DMS 273 (cell line): ENCODE measurements around the gene FFAR3.
"Not testable (repeated sequence)": the region's sequence is repeated elsewhere in the genome, so short reads cannot be mapped to it uniquely, and the experiment has no call there.

ENCODE experiments used
- DNase-seq: peaks from one replicate; lab custom pipeline; 2025; ENCODE audit not compliant: unreplicated experiment; lab: John Stamatoyannopoulos, UW

The FFAR3 gene

GRCh38 chr19:35373492-35373891, 15.2 kb downstream of the FFAR3 start:
- DNase-seq = no peak

GRCh38 chr19:35374031-35374430, 15.8 kb downstream of the FFAR3 start:
- DNase-seq = not testable (repeated sequence)

GRCh38 chr19:35375505-35376307, 17.4 kb downstream of the FFAR3 start:
- peak; percentile 25 for DNase-seq

- DNase-seq = no peak
These were observed 19.4 kb downstream of the FFAR3 start for GRCh38 chr19:35377656-35378055.

GRCh38 chr19:35378356-35378755, 20.1 kb downstream of the FFAR3 start:
- DNase-seq = no peak

- DNase-seq = not testable (repeated sequence)
These were observed 21.3 kb downstream of the FFAR3 start for GRCh38 chr19:35379545-35379944.

GRCh38 chr19:35379992-35380391, 21.7 kb downstream of the FFAR3 start:
- no peak for DNase-seq

GRCh38 chr19:35380450-35381124, 22.3 kb downstream of the FFAR3 start:
- no peak for DNase-seq

GRCh38 chr19:35381318-35381717, 23.1 kb downstream of the FFAR3 start:
- no peak for DNase-seq

- no peak for DNase-seq
These were observed 23.7 kb downstream of the FFAR3 start for GRCh38 chr19:35381926-35382325.

- DNase-seq = no peak
These were observed 25.3 kb downstream of the FFAR3 start for GRCh38 chr19:35383536-35383935.

GRCh38 chr19:35388277-35389054, 30.2 kb downstream of the FFAR3 start:
- DNase-seq = no peak

- DNase-seq = no peak
These were observed 31.1 kb downstream of the FFAR3 start for GRCh38 chr19:35389192-35389861.

GRCh38 chr19:35392742-35393715, 34.8 kb downstream of the FFAR3 start:
- no peak for DNase-seq

- DNase-seq = peak; percentile 90
These were observed 37.3 kb downstream of the FFAR3 start for GRCh38 chr19:35395382-35396199.

GRCh38 chr19:35396240-35396885, 38.1 kb downstream of the FFAR3 start:
- DNase-seq = no peak

GRCh38 chr19:35397064-35397463, 38.8 kb downstream of the FFAR3 start:
- peak; percentile 49 for DNase-seq

- DNase-seq = no peak
These were observed 40.3 kb downstream of the FFAR3 start for GRCh38 chr19:35398570-35398969.

GRCh38 chr19:35399231-35399630, 41.0 kb downstream of the FFAR3 start:
- DNase-seq = no peak
